Activated CD4-positive, alpha-beta T cell treated with anti-CD3 and anti-CD28 coated beads for 36 hours (primary cell): ENCODE data around the gene COL7A1. TPM values are rescaled to one million over a fixed set of nuclear protein-coding genes. Genes with fewer than 3 reads are reported as not detected.
"Not testable (repeated sequence)": the region's sequence is repeated elsewhere in the genome, so short reads cannot be mapped to it uniquely, and the experiment has no call there.

Experiments used
- ATAC-seq: fragments of 200-7000 bp; cut with Tn5 transposase; one replicate; pipeline ENCODE4 v1.10.0; 2021; ENCODE audit warnings: mild to moderate bottlenecking, moderate library complexity
- CTCF ChIA-PET: fragments of 350-600 bp; sonication (Branson Sonifier 250); formaldehyde crosslinking; loops from one replicate; lab custom pipeline; 2021; ENCODE audit warnings: antibody characterized with exemption; lab: Charles Lee
- POLR2A ChIA-PET: fragments of 350-600 bp; sonication (Branson Sonifier 250); formaldehyde crosslinking; loops from one replicate; lab custom pipeline; 2021; ENCODE audit warnings: antibody characterized with exemption, inconsistent platforms; lab: Charles Lee
- DNase-seq: peaks from one replicate; pipeline ENCODE4 v3.0.0-alpha.2; 2020
- H3K27ac Mint-ChIP-seq: one replicate; pipeline ENCODE4 v1.8.0; 2021; ENCODE audit warnings: mixed read lengths
- H3K27me3 Mint-ChIP-seq: one replicate; pipeline ENCODE4 v1.8.0; 2021; ENCODE audit warnings: mixed read lengths
- H3K36me3 Mint-ChIP-seq: one replicate; pipeline ENCODE4 v1.8.0; 2021; ENCODE audit warnings: low read depth, mixed read lengths
- H3K4me1 Mint-ChIP-seq: one replicate; pipeline ENCODE4 v1.8.0; 2021; ENCODE audit warnings: mixed read lengths
- H3K4me3 Mint-ChIP-seq: one replicate; pipeline ENCODE4 v1.8.0; 2021; ENCODE audit warnings: mild to moderate bottlenecking, moderate library complexity, mixed read lengths
- H3K9me3 Mint-ChIP-seq: one replicate; pipeline ENCODE4 v1.8.0; 2021; ENCODE audit warnings: low read depth, mixed read lengths
- intact Hi-C, 2 experiments: fragments of 100-400 bp; cut with DNase I in 1 of 2; cut with micrococcal nuclease in 1 of 2; formaldehyde crosslinking; loops; one replicate each; pipeline versions ENCODE4 v1.14.2 to v1.15.1; 2022 to 2024; cut with DNase I, micrococcal nuclease
- total RNA-seq, 2 experiments: library from RNA; stranded (reverse); gene quantifications; one replicate each; pipeline ENCODE4 v1.2.3, GENCODE V29; 2021

Gene COL7A1
- total RNA-seq, 2 experiments from 2014 or later, result 0.65 to 0.85 TPM

DNA sequence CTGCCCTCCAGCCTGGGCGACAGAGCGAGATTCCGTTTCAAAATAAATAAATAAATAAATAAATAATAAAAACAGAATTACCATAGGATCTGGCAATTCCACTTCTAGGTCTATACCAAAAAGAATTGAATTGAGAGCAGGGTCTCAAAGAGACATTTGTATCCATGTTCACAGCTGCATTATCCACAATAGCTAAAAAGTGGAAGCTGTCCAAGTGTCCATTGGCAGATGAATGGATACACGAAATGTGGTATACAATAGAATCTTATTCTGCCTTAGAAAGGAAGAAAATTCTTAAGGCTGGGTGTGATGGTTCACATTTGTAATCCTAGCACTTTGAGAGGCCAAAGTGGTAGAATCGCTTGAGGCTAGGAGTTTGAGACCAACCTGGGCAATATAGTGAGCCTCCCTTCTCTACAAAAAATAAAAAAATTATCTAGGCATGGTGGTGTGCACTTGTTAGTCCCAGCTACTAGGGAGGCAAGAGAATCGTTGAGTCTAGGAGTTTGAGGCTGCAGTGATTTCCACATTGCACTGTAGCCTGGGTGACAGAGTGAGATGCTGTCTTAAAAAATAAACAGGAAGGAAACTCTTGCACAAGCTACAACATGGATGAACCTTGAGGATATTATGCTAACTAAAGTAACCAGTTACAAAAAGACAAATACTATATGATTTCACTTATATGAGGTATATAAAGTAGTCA lies 62.7 kb downstream of the COL7A1 start:
- CTCF ChIA-PET, result interaction anchor here (0.7 to 1.7 kb wide), 5 partner anchors 20 to 259 kb away, joined by 3 to 4 read pairs (median 3); no protein-coding TSS in a partner anchor
- DNase-seq (no peak), ATAC-seq (no peak)
- no peaks in the 10 kb centered on the region for H3K9me3 Mint-ChIP-seq
- POLR2A ChIA-PET, result interaction anchor here (0.6 kb wide), 1 partner anchor 8 kb away, joined by 3 read pairs; no protein-coding TSS in a partner anchor
- intact Hi-C loops, result no loop called here
- no peak overlapping the region for H3K27ac Mint-ChIP-seq
- peaks cover 44% of the 10 kb centered on the region for H3K36me3 Mint-ChIP-seq
- H3K4me3 Mint-ChIP-seq, result no peak overlapping the region
- H3K27me3 Mint-ChIP-seq, result no peaks in the 10 kb centered on the region
- no peaks in the 10 kb centered on the region for H3K4me1 Mint-ChIP-seq

DNA sequence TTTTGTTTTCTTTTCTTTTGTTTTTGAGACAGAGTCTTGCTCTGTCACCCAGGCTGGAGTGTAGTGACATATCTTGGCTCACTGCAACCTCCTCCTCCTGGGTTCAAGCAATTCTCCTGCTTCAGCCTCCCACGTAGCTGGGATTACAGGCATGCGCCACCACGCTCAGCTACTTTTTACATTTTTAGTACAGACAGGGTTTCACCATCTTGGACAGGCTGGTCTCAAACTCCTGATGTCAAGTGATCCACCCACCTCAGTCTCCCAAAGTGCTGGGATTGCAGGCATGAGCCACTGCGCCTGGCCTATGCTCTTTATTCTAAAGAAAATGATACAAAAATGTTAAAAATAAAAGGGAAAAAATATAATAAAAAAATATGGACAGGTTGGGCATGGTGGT lies 64.4 kb downstream of the COL7A1 start:
- H3K9me3 Mint-ChIP-seq, ATAC-seq, H3K27me3 Mint-ChIP-seq, H3K27ac Mint-ChIP-seq, H3K4me3 Mint-ChIP-seq, DNase-seq, intact Hi-C loops, H3K4me1 Mint-ChIP-seq: not testable (repeated sequence)
- peaks cover 36% of the 10 kb centered on the region for H3K36me3 Mint-ChIP-seq
- ChIA-PET CTCF (interaction anchor here (0.9 to 1.8 kb wide), 7 partner anchors 14 to 262 kb away, joined by 3 to 6 read pairs (median 3); no protein-coding TSS in a partner anchor), POLR2A (interaction anchor here (1.0 kb wide), 1 partner anchor 95 kb away, joined by 5 read pairs; no protein-coding TSS in a partner anchor)

DNA sequence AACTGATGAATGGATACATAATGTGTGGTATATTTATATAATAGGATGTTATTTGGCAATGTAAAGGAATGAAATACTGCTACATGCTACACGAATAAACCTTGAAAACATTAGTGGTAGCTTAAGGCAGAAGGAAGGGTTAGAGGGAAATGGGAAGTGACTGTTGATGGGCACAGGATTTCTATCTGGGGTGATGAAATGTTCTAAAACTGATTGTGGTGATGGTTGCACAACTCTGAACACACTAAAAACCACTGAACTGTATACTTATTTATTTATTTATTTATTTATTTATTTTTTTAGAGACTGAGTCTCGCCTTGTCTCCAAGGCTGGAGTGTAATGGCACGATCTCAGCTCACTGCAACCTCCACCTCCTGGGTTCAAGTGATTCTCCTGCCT lies 66.4 kb downstream of the COL7A1 start:
- ChIA-PET POLR2A (no interaction called here), CTCF (interaction anchor here (0.6 to 1.9 kb wide), 4 partner anchors 20 to 1054 kb away, joined by 3 to 8 read pairs (median 4); no protein-coding TSS in a partner anchor)
- Mint-ChIP-seq H3K9me3 (no peaks in the 10 kb centered on the region), H3K36me3 (peaks cover 24% of the 10 kb centered on the region), H3K27ac (no peak overlapping the region), H3K4me3 (no peak overlapping the region), H3K4me1 (no peaks in the 10 kb centered on the region), H3K27me3 (no peaks in the 10 kb centered on the region)
- intact Hi-C loops, result no loop called here
- DNase-seq (no peak), ATAC-seq (no peak)

DNA sequence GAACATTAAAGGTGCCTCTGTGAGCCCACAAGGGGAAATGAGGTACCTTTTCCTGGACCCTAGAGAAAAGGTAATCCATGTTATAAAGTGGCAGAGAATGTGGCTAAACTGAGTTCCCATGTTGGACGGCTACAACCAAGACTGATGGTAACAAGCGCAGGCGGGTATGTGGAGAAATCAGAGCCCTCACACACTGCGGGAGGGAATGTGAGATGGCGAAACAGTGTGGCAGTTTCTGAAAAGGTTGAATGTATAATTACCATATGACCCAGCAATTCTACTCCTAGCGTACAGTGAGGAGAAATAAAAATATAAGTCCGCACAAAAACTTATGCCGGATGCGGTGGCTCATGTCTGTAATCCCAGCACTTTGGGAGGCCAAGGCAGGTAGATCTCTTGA lies 67.1 kb downstream of the COL7A1 start:
- CTCF ChIA-PET, result interaction anchor here (0.6 kb wide), 1 partner anchor 107 kb away, joined by 5 read pairs; the partner anchor contains the start of gene SLC26A6
- H3K4me3 Mint-ChIP-seq, result no peak overlapping the region
- H3K36me3 Mint-ChIP-seq, result peaks cover 22% of the 10 kb centered on the region

DNA sequence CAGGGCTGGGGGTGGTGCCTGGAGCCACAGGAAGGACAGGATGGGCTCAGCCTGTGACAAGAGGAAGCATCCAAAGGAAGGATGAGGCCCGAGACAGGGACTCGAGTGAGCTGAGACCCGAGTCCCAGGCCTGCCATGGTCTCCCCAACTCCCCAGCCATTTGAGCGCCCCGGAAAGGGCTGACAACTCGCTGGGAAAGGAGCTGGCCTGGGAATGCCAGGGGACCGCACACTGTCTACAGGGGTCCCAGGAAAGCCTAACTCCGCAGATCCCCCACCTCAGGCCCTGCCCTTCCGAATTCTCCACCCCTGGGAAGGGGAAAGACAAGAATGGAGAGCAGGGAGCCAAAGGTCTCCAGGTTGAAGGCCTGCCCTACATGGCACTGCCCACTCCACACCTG lies 70.2 kb downstream of the COL7A1 start:
- intact Hi-C loops, result no loop called here
- H3K27ac Mint-ChIP-seq, result no peak overlapping the region
- H3K4me1 Mint-ChIP-seq, result peaks cover 4% of the 10 kb centered on the region
- ChIA-PET POLR2A (interaction anchor here (0.6 kb wide), 1 partner anchor 8 kb away, joined by 3 read pairs; no protein-coding TSS in a partner anchor), CTCF (no interaction called here)
- ATAC-seq, result no peak
- no peak for DNase-seq
- H3K36me3 Mint-ChIP-seq, result peaks cover 18% of the 10 kb centered on the region
- H3K9me3 Mint-ChIP-seq, result no peaks in the 10 kb centered on the region
- H3K4me3 Mint-ChIP-seq, result no peak overlapping the region
- no peaks in the 10 kb centered on the region for H3K27me3 Mint-ChIP-seq

More for the DNA sequence above, 67.1 kb downstream of the COL7A1 start:
- H3K27ac Mint-ChIP-seq, result no peak overlapping the region
- POLR2A ChIA-PET, result no interaction called here
- ATAC-seq (no peak), DNase-seq (no peak)
- H3K4me1 Mint-ChIP-seq, result no peaks in the 10 kb centered on the region
- no peaks in the 10 kb centered on the region for H3K27me3 Mint-ChIP-seq
- intact Hi-C loops, result no loop called here
- H3K9me3 Mint-ChIP-seq, result no peaks in the 10 kb centered on the region

DNA sequence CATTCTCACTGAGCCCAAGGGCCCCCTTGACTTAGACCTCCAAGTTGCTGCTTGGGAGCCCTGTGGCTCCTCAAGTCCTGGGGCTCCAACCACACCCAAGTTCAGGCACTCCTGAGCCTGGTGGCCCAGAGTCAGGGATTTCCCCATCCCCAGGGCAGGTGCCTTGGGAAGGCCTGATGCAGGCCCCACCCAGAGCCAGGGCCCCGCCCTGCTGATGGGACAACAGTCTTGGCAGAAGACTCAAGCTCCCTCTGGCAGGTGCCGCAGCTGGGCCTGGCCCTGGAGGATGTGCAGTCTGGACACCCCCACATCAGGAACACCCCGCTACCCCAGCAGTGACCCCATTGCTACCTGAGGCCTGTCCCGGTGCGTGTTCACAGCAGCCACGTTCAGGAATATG lies 73.5 kb downstream of the COL7A1 start:
- intact Hi-C loops, result no loop called here
- Mint-ChIP-seq H3K27me3 (no peaks in the 10 kb centered on the region), H3K4me3 (no peak overlapping the region), H3K27ac (no peak overlapping the region), H3K9me3 (no peaks in the 10 kb centered on the region), H3K36me3 (peaks cover 10% of the 10 kb centered on the region), H3K4me1 (peaks cover 36% of the 10 kb centered on the region)
- no peak for ATAC-seq
- no peak for DNase-seq
- CTCF ChIA-PET, result interaction anchor here (0.6 to 1.3 kb wide), 2 partner anchors 45 to 86 kb away, joined by 3 to 5 read pairs; no protein-coding TSS in a partner anchor
- POLR2A ChIA-PET, result no interaction called here

DNA sequence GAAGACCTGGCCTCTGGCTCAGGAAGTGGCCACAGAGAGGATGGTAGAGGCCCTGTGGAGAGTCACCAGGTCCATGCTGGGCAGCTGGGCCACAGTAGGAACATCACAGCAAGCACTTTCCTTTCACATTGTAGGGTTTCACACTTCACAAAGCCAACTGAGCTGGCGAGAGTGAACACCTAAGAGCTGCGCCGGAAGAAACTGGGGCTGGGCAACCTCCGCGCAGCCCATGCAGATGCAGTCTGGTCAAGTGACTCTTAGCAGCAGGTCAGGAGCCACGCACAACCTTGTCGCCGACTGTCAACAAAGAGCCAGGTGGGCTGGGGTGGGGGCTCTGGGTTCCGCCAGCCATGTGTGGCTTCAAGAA lies 75.9 kb downstream of the COL7A1 start:
- ATAC-seq (no peak), DNase-seq (no peak)
- H3K27me3 Mint-ChIP-seq, result no peaks in the 10 kb centered on the region
- ChIA-PET CTCF (interaction anchor here (0.7 to 1.5 kb wide), 2 partner anchors 11 to 83 kb away, joined by 3 to 7 read pairs; no protein-coding TSS in a partner anchor), POLR2A (interaction anchor here (0.7 kb wide), 1 partner anchor 47 kb away, joined by 3 read pairs; no protein-coding TSS in a partner anchor)
- peaks cover 6% of the 10 kb centered on the region for H3K36me3 Mint-ChIP-seq
- peaks cover 57% of the 10 kb centered on the region for H3K4me1 Mint-ChIP-seq
- intact Hi-C loops, result no loop called here
- H3K9me3 Mint-ChIP-seq, result no peaks in the 10 kb centered on the region
- H3K27ac Mint-ChIP-seq, result no peak overlapping the region
- no peak overlapping the region for H3K4me3 Mint-ChIP-seq

DNA sequence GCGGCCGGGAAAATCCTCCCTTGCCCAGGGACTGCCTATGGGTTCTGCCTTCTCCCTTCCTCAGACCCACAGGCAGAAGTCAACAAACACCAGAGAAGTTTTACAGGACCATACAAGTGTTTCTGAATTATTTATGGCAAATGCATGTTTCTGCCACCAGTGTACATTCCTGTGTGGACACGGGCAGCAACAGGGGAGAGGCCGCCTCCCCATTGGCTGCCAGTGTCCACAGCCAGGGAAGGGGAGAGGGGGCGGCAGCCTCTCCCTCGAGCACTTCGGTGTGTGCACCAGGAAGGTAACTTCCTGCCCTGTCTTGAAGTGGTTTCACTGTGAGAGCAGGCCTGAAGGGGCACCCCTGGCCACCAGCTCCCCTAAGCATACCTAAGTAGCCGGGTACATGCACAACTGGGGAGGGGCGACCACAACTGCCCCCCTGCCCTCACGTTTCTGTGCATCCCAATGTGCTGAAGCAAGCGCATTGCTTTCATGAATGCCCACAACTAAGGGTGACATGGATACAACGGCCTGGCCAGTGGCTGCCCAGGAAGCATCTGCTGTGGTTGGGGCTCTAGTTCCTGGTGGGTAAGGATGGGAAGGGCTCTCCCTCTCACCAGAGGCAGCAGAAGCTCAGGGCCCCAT lies 76.4 kb downstream of the COL7A1 start:
- DNase-seq (no peak), ATAC-seq (peak; percentile 25)
- intact Hi-C loops, result no loop called here
- Mint-ChIP-seq H3K27ac (peak overlapping the region; percentile 37), H3K36me3 (peaks cover 6% of the 10 kb centered on the region), H3K9me3 (no peaks in the 10 kb centered on the region), H3K27me3 (no peaks in the 10 kb centered on the region), H3K4me3 (no peak overlapping the region), H3K4me1 (peaks cover 62% of the 10 kb centered on the region)
- ChIA-PET POLR2A (interaction anchor here (0.7 kb wide), 1 partner anchor 46 kb away, joined by 3 read pairs; no protein-coding TSS in a partner anchor), CTCF (interaction anchor here (0.7 to 1.5 kb wide), 2 partner anchors 11 to 83 kb away, joined by 3 to 7 read pairs; no protein-coding TSS in a partner anchor)

DNA sequence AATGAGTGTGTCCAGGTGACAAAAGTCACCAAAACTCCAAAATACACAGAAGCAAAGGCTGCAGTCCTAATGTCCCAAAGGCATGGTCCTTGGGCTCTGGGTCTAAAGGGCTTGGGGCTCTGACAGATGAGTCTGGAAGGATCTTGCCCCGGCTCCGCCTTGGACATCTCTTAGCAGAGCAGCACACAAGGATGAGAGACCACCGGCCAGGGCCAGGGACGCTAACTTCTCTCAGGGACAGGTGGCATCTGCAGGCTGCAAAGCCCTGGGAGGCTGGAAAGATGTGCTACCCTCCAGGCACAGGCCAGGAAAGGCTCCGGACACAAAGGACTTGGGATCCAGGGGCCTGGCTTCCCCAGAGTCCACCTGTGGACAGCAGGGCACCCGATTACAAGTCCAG lies 77.1 kb downstream of the COL7A1 start:
- H3K27me3 Mint-ChIP-seq, result no peaks in the 10 kb centered on the region
- intact Hi-C loops, result no loop called here
- H3K9me3 Mint-ChIP-seq, result no peaks in the 10 kb centered on the region
- POLR2A ChIA-PET, result interaction anchor here (0.6 kb wide), 1 partner anchor 1341 kb away, joined by 7 read pairs; no protein-coding TSS in a partner anchor
- DNase-seq (no peak), ATAC-seq (no peak)
- no peak overlapping the region for H3K27ac Mint-ChIP-seq
- H3K4me3 Mint-ChIP-seq, result no peak overlapping the region
- CTCF ChIA-PET, result no interaction called here
- H3K4me1 Mint-ChIP-seq, result peaks cover 63% of the 10 kb centered on the region
- peaks cover 6% of the 10 kb centered on the region for H3K36me3 Mint-ChIP-seq

DNA sequence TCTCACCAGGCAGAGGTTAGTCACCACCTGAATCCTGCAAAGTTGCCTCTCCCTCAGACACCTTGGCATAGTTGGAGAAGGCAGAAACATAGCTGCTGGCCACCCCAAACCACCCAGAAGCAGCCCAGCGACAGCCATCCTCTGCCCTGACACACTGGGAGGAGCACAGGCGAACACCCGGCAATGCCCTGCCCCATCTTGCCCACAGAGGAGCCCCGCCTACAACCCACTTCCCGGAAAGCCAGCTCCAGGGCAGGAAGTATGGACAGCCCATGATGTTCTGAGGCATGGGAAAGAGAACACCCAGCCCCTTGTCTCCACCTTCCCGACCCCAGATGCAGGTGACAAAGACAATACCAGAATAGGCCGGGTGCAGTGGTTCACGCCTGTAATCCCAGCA lies 78.6 kb downstream of the COL7A1 start:
- Mint-ChIP-seq H3K9me3 (no peaks in the 10 kb centered on the region), H3K27me3 (no peaks in the 10 kb centered on the region), H3K27ac (no peak overlapping the region), H3K36me3 (peaks cover 2% of the 10 kb centered on the region), H3K4me3 (no peak overlapping the region), H3K4me1 (peaks cover 67% of the 10 kb centered on the region)
- peak; percentile 17 for ATAC-seq
- DNase-seq, result peak; percentile 50
- ChIA-PET CTCF (interaction anchor here (0.7 to 1.4 kb wide), 3 partner anchors 14 to 31 kb away, joined by 3 read pairs; no protein-coding TSS in a partner anchor), POLR2A (interaction anchor here (0.6 kb wide), 1 partner anchor 45 kb away, joined by 4 read pairs; no protein-coding TSS in a partner anchor)
- intact Hi-C loops, result no loop called here
